ENCODE data around the gene NR1I2. TPM values are rescaled to one million over a fixed set of nuclear protein-coding genes. Genes with fewer than 3 reads are reported as not detected.
A peak's percentile ranks its signal among the peaks of the same experiment; 100 is the strongest.

NR1I2 gene
- total and polyA plus RNA-seq, 9 of the 15 experiments (the other 6 are each of a cell fraction or from before 2014, with no cell fraction given) = not detected

- H3K79me2 ChIP-seq (ENCODE audit: control insufficient read depth, insufficient read depth, low read length) = no peaks in the 10 kb centered on the region
- no peaks in the 10 kb centered on the region for H3K9me1 ChIP-seq (ENCODE audit: control insufficient read depth, insufficient read depth, low read length)
- no peak overlapping the region for H2AFZ ChIP-seq (ENCODE audit: low read depth, low read length)
- ATAC-seq (peak; percentile 36; the same call in 2 of the 3 replicates), DNase-seq (ENCODE audit: extremely low read depth in 1 of 4, low spot score in 3 of 4) (no peak), FAIRE-seq (no peak)
- no peaks in the 10 kb centered on the region for H3K36me3 ChIP-seq (ENCODE audit: control insufficient read depth, insufficient read depth, low read length)
- BruUV-seq (replicated peaks) = no TSS peak
- no peak for TF ChIP-seq ZNF239 (CRISPR knock-in tag; IDR thresholded peaks at IDR 0.05)
- TF ChIP-seq ZNF766 (CRISPR knock-in tag; conservative IDR thresholded peaks at IDR 0.05) = no peak
- TF ChIP-seq MLX (CRISPR knock-in tag; conservative IDR thresholded peaks at IDR 0.05) = no peak
- no peak for TF ChIP-seq FOS (IDR thresholded peaks at IDR 0.05; ENCODE audit: extremely low read depth, insufficient read length)
- TF ChIP-seq BRD4 (IDR thresholded peaks at IDR 0.05) = no peak
- no peak for TF ChIP-seq SLC30A9 (CRISPR knock-in tag; IDR thresholded peaks at IDR 0.05)
- TF ChIP-seq CHAMP1 (IDR thresholded peaks at IDR 0.05) = no peak
- TF ChIP-seq RFX1 (IDR thresholded peaks at IDR 0.05) = no peak
- no peak for TF ChIP-seq NCOR1 (IDR thresholded peaks at IDR 0.05)
- no peak overlapping the region for H3K9ac ChIP-seq (ENCODE audit: insufficient read depth in 1 of 2, low read depth in 2 of 2, low read length in 2 of 2)
- WGBS (ENCODE audit: insufficient coverage, low coverage, missing lambda C conversion rate) = 80% methylated on average over 13 of the region's 33 CpGs
- peaks cover 0 to 12% of the 10 kb centered on the region in 2 experiments; a peak in 3 of 5 replicates for H3K4me1 ChIP-seq (replicated peaks in 1 of 2; ENCODE audit: control insufficient read depth in 2 of 2, insufficient read depth in 2 of 2, low read length in 2 of 2)
- peaks cover 0 to 7% of the 10 kb centered on the region in 2 experiments; a peak in 2 of 5 replicates for H3K27me3 ChIP-seq (ENCODE audit: control insufficient read depth in 2 of 2, insufficient read depth in 2 of 2, low read length in 2 of 2)
- intact Hi-C loops (cut with micrococcal nuclease) (loop anchor here (10.0 kb wide), 1 partner anchor 55 kb away; no protein-coding TSS in a partner anchor), in situ Hi-C loops (cut with MboI) (no loop called here)
- ChIA-PET POLR2A (interaction anchor here (0.8 kb wide), 1 partner anchor 16 kb away, joined by 3 read pairs; no protein-coding TSS in a partner anchor), CTCF (ENCODE audit: low intra/inter-chr PET ratio) (no interaction called here)
- no peak overlapping the region for H3K4me3 ChIP-seq
- H3K4me2 ChIP-seq (ENCODE audit: insufficient read depth, low read length) = no peak overlapping the region
- no peaks in the 10 kb centered on the region for H3K9me3 ChIP-seq (replicated peaks; ENCODE audit: control insufficient read depth, insufficient read depth, low read depth, low read length)
- H3K27ac ChIP-seq (ENCODE audit: extremely low read depth, low read depth, low read length) = no peak overlapping the region
- H4K20me1 ChIP-seq (replicated peaks; ENCODE audit: control insufficient read depth, insufficient read depth, low read length) = no peaks in the 10 kb centered on the region
These were observed 28.1 kb downstream of the NR1I2 start for GRCh38 chr3:119810018-119810435.

All from K562 (cell line).